ENCODE results near the gene WFDC11. TPM values are rescaled to one million over a fixed set of nuclear protein-coding genes. Genes with fewer than 3 reads are reported as not detected.
"Not testable (repeated sequence)": the region's sequence is repeated elsewhere in the genome, so short reads cannot be mapped to it uniquely, and the experiment has no call there.

Gene WFDC11
- polyA plus RNA-seq = not detected in 2 replicates
- not detected in 2 replicates for polyA minus RNA-seq

- Histone ChIP-seq H2AFZ (ENCODE audit: low read depth, low read length) (no peak within 1 kb of the TSS), H4K20me1 (ENCODE audit: insufficient read depth) (no peaks in the 10 kb centered on the region), H3K27ac (ENCODE audit: low read length) (no peak within 1 kb of the TSS), H3K36me3 (ENCODE audit: insufficient read depth, low read length) (no peaks in the 10 kb centered on the region), H3K9ac (ENCODE audit: low read length) (no peak within 1 kb of the TSS), H3F3A (ENCODE audit: insufficient read depth, low read length, poor library complexity, severe bottlenecking) (no peaks in the 10 kb centered on the region), H3K27me3 (ENCODE audit: insufficient read depth, low read depth, low read length) (no peaks in the 10 kb centered on the region), H3K4me3 (ENCODE audit: low read length) (no peak within 1 kb of the TSS), H3K79me2 (replicated peaks; ENCODE audit: insufficient read depth, low read length) (no peaks in the 10 kb centered on the region), H3K9me3 (ENCODE audit: low read length) (no peaks in the 10 kb centered on the region), H3K4me2 (ENCODE audit: low read length) (no peak within 1 kb of the TSS), H3K9me2 (ENCODE audit: insufficient read depth, low read length) (no peaks in the 10 kb centered on the region)
- TF ChIP-seq CTCF (IDR thresholded peaks at IDR 0.05; ENCODE audit: poor library complexity, severe bottlenecking) (no peak), POLR2AphosphoS5 (IDR thresholded peaks at IDR 0.05) (no peak), RAD21 (conservative IDR thresholded peaks at IDR 0.05) (no peak), SMC3 (conservative IDR thresholded peaks at IDR 0.05; ENCODE audit: poor library complexity) (no peak)
- TF ChIP-seq, protein P1, sequence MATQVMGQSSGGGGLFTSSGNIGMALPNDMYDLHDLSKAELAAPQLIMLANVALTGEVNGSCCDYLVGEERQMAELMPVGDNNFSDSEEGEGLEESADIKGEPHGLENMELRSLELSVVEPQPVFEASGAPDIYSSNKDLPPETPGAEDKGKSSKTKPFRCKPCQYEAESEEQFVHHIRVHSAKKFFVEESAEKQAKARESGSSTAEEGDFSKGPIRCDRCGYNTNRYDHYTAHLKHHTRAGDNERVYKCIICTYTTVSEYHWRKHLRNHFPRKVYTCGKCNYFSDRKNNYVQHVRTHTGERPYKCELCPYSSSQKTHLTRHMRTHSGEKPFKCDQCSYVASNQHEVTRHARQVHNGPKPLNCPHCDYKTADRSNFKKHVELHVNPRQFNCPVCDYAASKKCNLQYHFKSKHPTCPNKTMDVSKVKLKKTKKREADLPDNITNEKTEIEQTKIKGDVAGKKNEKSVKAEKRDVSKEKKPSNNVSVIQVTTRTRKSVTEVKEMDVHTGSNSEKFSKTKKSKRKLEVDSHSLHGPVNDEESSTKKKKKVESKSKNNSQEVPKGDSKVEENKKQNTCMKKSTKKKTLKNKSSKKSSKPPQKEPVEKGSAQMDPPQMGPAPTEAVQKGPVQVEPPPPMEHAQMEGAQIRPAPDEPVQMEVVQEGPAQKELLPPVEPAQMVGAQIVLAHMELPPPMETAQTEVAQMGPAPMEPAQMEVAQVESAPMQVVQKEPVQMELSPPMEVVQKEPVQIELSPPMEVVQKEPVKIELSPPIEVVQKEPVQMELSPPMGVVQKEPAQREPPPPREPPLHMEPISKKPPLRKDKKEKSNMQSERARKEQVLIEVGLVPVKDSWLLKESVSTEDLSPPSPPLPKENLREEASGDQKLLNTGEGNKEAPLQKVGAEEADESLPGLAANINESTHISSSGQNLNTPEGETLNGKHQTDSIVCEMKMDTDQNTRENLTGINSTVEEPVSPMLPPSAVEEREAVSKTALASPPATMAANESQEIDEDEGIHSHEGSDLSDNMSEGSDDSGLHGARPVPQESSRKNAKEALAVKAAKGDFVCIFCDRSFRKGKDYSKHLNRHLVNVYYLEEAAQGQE (IDR thresholded peaks at IDR 0.05; ENCODE audit: borderline replicate concordance) = no peak
Measured at GRCh38 chr20:45670139-45670538, at the start of gene WFDC11. WFDC11 (minus strand) TSS chr20:45670239; CDS start chr20:45650600, 19,639 bp downstream.

GRCh38 chr20:45716141-45716688 lies 46.2 kb upstream of the WFDC11 start:
- not testable (repeated sequence) for H3K36me3 ChIP-seq (ENCODE audit: insufficient read depth, low read length); H3K4me3 ChIP-seq (ENCODE audit: low read length); H4K20me1 ChIP-seq (ENCODE audit: insufficient read depth); H3K79me2 ChIP-seq (replicated peaks; ENCODE audit: insufficient read depth, low read length); H3K27ac ChIP-seq (ENCODE audit: low read length); H3K4me2 ChIP-seq (ENCODE audit: low read length); H3K9me3 ChIP-seq (ENCODE audit: low read length); H3F3A ChIP-seq (ENCODE audit: insufficient read depth, low read length, poor library complexity, severe bottlenecking); H3K27me3 ChIP-seq (ENCODE audit: insufficient read depth, low read depth, low read length); H3K9ac ChIP-seq (ENCODE audit: low read length); H2AFZ ChIP-seq (ENCODE audit: low read depth, low read length); H3K9me2 ChIP-seq (ENCODE audit: insufficient read depth, low read length)

GRCh38 chr20:45704969-45705637 lies 35.1 kb upstream of the WFDC11 start, which contains the start of gene WFDC10B:
WFDC10B (minus strand) TSS chr20:45705019; CDS start chr20:45685992, 19,027 bp downstream.
- H3K4me3 ChIP-seq (ENCODE audit: low read length) = no peak within 1 kb of the TSS
- no peaks in the 10 kb centered on the region for H3F3A ChIP-seq (ENCODE audit: insufficient read depth, low read length, poor library complexity, severe bottlenecking)
- H3K79me2 ChIP-seq (replicated peaks; ENCODE audit: insufficient read depth, low read length) = no peaks in the 10 kb centered on the region
- no peak within 1 kb of the TSS for H2AFZ ChIP-seq (ENCODE audit: low read depth, low read length)
- no peak for TF ChIP-seq RAD21 (conservative IDR thresholded peaks at IDR 0.05)
- TF ChIP-seq TAF1 (IDR thresholded peaks at IDR 0.05; ENCODE audit: low read depth) = no peak
- TF ChIP-seq EZH2 (IDR thresholded peaks at IDR 0.05; ENCODE audit: borderline replicate concordance, insufficient read depth, low read length, poor library complexity, severe bottlenecking) = no peak
- no peak for TF ChIP-seq MXI1 (conservative IDR thresholded peaks at IDR 0.05; ENCODE audit: poor library complexity, severe bottlenecking)
- TF ChIP-seq POLR2AphosphoS5 (IDR thresholded peaks at IDR 0.05) = no peak
- no peak for TF ChIP-seq EP300 (conservative IDR thresholded peaks at IDR 0.05; ENCODE audit: poor library complexity, severe bottlenecking)
- TF ChIP-seq SMC3 (conservative IDR thresholded peaks at IDR 0.05; ENCODE audit: poor library complexity) = no peak
- TF ChIP-seq CTCF (IDR thresholded peaks at IDR 0.05; ENCODE audit: poor library complexity, severe bottlenecking) = no peak
- TF ChIP-seq, protein P1 (IDR thresholded peaks at IDR 0.05; ENCODE audit: borderline replicate concordance) = no peak
- no peak within 1 kb of the TSS for H3K27ac ChIP-seq (ENCODE audit: low read length)
- no peaks in the 10 kb centered on the region for H3K9me2 ChIP-seq (ENCODE audit: insufficient read depth, low read length)
- H3K36me3 ChIP-seq (ENCODE audit: insufficient read depth, low read length) = no peaks in the 10 kb centered on the region
- H3K9me3 ChIP-seq (ENCODE audit: low read length) = no peaks in the 10 kb centered on the region
- H3K9ac ChIP-seq (ENCODE audit: low read length) = no peak within 1 kb of the TSS
- no peak within 1 kb of the TSS for H3K4me2 ChIP-seq (ENCODE audit: low read length)
- H4K20me1 ChIP-seq (ENCODE audit: insufficient read depth) = no peaks in the 10 kb centered on the region
- H3K27me3 ChIP-seq (ENCODE audit: insufficient read depth, low read depth, low read length) = no peaks in the 10 kb centered on the region
